ENCODE data around the gene ASCL4.

DNA sequence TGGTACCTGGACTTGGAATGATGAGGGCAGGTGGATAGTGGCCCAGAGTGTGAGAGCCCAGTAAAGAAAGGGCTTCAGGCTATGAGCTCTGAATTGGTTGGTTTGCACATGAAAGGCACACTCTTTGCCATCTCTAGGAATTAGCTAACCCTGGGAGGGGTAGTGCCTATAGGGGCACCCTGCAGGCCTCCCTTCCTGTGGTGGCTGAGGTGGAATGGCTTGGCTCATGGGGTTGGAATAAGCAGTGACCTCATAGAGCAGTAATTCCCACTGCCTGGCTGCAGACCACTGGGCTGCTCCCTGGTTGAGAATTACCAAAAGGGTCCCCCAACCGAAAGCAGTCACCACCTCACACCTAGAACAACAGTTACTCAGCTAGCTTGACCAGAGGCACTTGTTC is 42.7 kb downstream of the ASCL4 start:
- TF ChIP-seq POLR2A (IDR thresholded peaks at IDR 0.05; ENCODE audit: low read length) (no peak), GATA1 (IDR thresholded peaks at IDR 0.05; ENCODE audit: low read depth, low read length) (no peak)
